ENCODE results near the gene ANKRD13C.

ANKRD13C gene

DNA sequence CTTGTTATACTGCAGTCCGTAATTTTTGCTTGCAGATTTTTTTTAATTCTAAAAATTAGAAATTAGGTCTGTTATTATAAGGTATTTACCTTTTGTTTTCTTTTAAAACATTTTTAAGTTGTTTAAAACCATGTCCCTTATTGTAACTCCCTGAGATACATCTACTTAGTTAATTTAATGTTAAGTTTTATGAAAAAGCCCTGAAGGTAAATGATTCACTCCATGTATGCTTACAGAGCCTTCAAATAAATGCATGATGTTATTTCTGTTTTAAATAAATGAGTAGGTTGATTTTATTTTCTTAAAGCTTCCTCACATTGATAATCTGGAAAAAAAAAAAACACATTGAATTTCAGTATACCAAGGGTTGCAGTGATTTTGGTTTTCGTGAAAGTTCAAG lies 125.9 kb downstream of the ANKRD13C start:
- ChIA-PET CTCF (no interaction called here), POLR2A (no interaction called here)
- H3K4me1 ChIP-seq (ENCODE audit: control insufficient read depth, insufficient read depth, low read length) = 0 out of 2 replicates have a peak, but pooled peaks cover 3% of the 10 kb centered on the region
- H3K27ac ChIP-seq (ENCODE audit: extremely low read depth, low read depth, low read length) = no peak overlapping the region
- H3K9me3 ChIP-seq (ENCODE audit: control insufficient read depth, insufficient read depth, low read depth, low read length) = no peaks in the 10 kb centered on the region
- H3K4me3 ChIP-seq (ENCODE audit: low read depth, low read length) = no peak overlapping the region
- peaks cover 53 to 89% of the 10 kb centered on the region in 2 experiments for H3K36me3 ChIP-seq (ENCODE audit: control insufficient read depth in 2 of 2, insufficient read depth in 1 of 2, low read length in 2 of 2)
- TF ChIP-seq ZNF132 (tag by site-specific recombination; IDR thresholded peaks at IDR 0.05; ENCODE audit: borderline replicate concordance) (no peak), ZNF140 (tag by site-specific recombination; IDR thresholded peaks at IDR 0.05) (no peak), ZNF433 (tag by site-specific recombination; IDR thresholded peaks at IDR 0.05; ENCODE audit: low read depth) (no peak), ZIC2 (tag by site-specific recombination; IDR thresholded peaks at IDR 0.05) (no peak), GLI2 (tag by site-specific recombination; IDR thresholded peaks at IDR 0.05; ENCODE audit: borderline replicate concordance, low read depth) (no peak), BCL11A (tag by site-specific recombination; IDR thresholded peaks at IDR 0.05; ENCODE audit: low read depth) (no peak), ZNF777 (tag by site-specific recombination; IDR thresholded peaks at IDR 0.05; ENCODE audit: borderline replicate concordance) (no peak), GLIS1 (tag by site-specific recombination; IDR thresholded peaks at IDR 0.05) (no peak)
- TF ChIP-seq, protein P1, sequence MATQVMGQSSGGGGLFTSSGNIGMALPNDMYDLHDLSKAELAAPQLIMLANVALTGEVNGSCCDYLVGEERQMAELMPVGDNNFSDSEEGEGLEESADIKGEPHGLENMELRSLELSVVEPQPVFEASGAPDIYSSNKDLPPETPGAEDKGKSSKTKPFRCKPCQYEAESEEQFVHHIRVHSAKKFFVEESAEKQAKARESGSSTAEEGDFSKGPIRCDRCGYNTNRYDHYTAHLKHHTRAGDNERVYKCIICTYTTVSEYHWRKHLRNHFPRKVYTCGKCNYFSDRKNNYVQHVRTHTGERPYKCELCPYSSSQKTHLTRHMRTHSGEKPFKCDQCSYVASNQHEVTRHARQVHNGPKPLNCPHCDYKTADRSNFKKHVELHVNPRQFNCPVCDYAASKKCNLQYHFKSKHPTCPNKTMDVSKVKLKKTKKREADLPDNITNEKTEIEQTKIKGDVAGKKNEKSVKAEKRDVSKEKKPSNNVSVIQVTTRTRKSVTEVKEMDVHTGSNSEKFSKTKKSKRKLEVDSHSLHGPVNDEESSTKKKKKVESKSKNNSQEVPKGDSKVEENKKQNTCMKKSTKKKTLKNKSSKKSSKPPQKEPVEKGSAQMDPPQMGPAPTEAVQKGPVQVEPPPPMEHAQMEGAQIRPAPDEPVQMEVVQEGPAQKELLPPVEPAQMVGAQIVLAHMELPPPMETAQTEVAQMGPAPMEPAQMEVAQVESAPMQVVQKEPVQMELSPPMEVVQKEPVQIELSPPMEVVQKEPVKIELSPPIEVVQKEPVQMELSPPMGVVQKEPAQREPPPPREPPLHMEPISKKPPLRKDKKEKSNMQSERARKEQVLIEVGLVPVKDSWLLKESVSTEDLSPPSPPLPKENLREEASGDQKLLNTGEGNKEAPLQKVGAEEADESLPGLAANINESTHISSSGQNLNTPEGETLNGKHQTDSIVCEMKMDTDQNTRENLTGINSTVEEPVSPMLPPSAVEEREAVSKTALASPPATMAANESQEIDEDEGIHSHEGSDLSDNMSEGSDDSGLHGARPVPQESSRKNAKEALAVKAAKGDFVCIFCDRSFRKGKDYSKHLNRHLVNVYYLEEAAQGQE (tag by site-specific recombination; IDR thresholded peaks at IDR 0.05) = no peak
- TF ChIP-seq, protein P2, sequence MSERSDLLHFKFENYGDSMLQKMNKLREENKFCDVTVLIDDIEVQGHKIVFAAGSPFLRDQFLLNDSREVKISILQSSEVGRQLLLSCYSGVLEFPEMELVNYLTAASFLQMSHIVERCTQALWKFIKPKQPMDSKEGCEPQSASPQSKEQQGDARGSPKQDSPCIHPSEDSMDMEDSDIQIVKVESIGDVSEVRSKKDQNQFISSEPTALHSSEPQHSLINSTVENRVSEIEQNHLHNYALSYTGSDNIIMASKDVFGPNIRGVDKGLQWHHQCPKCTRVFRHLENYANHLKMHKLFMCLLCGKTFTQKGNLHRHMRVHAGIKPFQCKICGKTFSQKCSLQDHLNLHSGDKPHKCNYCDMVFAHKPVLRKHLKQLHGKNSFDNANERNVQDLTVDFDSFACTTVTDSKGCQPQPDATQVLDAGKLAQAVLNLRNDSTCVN (tag by site-specific recombination; optimal IDR thresholded peaks at IDR 0.05) = no peak

DNA sequence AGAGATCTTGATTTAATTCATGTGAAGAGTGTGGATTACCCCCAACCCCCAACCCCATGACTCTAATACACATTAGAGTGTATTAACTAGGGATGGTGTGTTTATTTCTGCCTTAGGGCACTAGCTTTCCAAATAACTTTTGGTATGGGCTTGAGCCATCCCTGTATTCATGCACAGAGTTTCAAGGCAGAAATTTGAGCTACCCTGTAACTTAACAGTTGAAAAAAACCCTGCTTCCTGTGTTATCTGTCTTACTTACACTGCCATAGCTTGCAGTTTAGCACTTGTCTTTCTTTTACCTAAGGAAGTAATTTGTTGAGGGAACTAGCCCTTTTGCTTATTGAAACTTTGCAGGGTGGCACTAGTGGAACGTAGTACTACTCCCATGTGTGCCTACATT lies 127.1 kb downstream of the ANKRD13C start:
- H3K4me1 ChIP-seq (ENCODE audit: control insufficient read depth, insufficient read depth, low read length) = peaks cover 5% of the 10 kb centered on the region; the same call in 1 of the 2 replicates
- TF ChIP-seq ZNF404 (tag by site-specific recombination; IDR thresholded peaks at IDR 0.05) (no peak), ZNF571 (tag by site-specific recombination; IDR thresholded peaks at IDR 0.05) (no peak), ZNF596 (tag by site-specific recombination; IDR thresholded peaks at IDR 0.05) (no peak)
- TF ChIP-seq, protein P3, sequence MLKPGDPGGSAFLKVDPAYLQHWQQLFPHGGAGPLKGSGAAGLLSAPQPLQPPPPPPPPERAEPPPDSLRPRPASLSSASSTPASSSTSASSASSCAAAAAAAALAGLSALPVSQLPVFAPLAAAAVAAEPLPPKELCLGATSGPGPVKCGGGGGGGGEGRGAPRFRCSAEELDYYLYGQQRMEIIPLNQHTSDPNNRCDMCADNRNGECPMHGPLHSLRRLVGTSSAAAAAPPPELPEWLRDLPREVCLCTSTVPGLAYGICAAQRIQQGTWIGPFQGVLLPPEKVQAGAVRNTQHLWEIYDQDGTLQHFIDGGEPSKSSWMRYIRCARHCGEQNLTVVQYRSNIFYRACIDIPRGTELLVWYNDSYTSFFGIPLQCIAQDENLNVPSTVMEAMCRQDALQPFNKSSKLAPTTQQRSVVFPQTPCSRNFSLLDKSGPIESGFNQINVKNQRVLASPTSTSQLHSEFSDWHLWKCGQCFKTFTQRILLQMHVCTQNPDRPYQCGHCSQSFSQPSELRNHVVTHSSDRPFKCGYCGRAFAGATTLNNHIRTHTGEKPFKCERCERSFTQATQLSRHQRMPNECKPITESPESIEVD (tag by site-specific recombination; IDR thresholded peaks at IDR 0.05) = peak; percentile 69
- TF ChIP-seq, protein P4, sequence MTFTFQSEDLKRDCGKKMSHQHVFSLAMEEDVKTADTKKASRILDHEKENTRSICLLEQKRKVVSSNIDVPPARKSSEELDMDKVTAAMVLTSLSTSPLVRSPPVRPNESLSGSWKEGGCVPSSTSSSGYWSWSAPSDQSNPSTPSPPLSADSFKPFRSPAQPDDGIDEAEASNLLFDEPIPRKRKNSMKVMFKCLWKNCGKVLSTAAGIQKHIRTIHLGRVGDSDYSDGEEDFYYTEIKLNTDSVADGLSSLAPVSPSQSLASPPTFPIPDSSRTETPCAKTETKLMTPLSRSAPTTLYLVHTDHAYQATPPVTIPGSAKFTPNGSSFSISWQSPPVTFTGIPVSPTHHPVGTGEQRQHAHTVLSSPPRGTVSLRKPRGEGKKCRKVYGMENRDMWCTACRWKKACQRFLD (tag by site-specific recombination; IDR thresholded peaks at IDR 0.05) = no peak
- TF ChIP-seq, protein P5, sequence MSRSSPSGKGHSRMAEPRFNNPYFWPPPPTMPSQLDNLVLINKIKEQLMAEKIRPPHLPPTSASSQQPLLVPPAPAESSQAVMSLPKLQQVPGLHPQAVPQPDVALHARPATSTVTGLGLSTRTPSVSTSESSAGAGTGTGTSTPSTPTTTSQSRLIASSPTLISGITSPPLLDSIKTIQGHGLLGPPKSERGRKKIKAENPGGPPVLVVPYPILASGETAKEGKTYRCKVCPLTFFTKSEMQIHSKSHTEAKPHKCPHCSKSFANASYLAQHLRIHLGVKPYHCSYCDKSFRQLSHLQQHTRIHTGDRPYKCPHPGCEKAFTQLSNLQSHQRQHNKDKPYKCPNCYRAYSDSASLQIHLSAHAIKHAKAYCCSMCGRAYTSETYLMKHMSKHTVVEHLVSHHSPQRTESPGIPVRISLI (tag by site-specific recombination; IDR thresholded peaks at IDR 0.05) = peak; percentile 66; the same call in 1 of the 2 replicates
- H3K27ac ChIP-seq (ENCODE audit: extremely low read depth, low read depth, low read length) = no peak overlapping the region
- POLR2A ChIA-PET = interaction anchor here (0.6 kb wide), 1 partner anchor 118 kb away, joined by 3 read pairs; no protein-coding TSS in a partner anchor
- no peaks in the 10 kb centered on the region for H3K9me3 ChIP-seq (ENCODE audit: control insufficient read depth, insufficient read depth, low read depth, low read length)
- CTCF ChIA-PET = interaction anchor here (1.3 kb wide), 1 partner anchor 95 kb away, joined by 3 read pairs; no protein-coding TSS in a partner anchor
- no peak overlapping the region for H3K4me3 ChIP-seq (ENCODE audit: low read depth, low read length)
- H3K36me3 ChIP-seq (ENCODE audit: control insufficient read depth in 2 of 2, insufficient read depth in 1 of 2, low read length in 2 of 2) = peaks cover 50 to 88% of the 10 kb centered on the region in 2 experiments; a peak in 2 of 3 replicates
